GM12878 (cell line): Measurements from ENCODE around the gene BMPR1B. TPM values are rescaled to one million over a fixed set of nuclear protein-coding genes. Genes with fewer than 3 reads are reported as not detected.

Experiments
- ATAC-seq: fragments of 200-7000 bp; cut with Tn5 transposase; 3 replicates; pipeline ENCODE4 v1.9.1; 2020; ENCODE audit warnings: mild to moderate bottlenecking, moderate library complexity
- BruUV-seq: library from RNA; stranded (reverse); fragments of 400-500 nt; replicated peaks from 2 replicates; lab custom pipeline; 2021; lab: Mats Ljungman, UMichigan
- CTCF ChIA-PET: fragments of 300-600 bp; sonication (Branson Sonifier 250); formaldehyde crosslinking; extraction: SDS; loops from one replicate; lab custom pipeline; 2021; ENCODE audit warnings: inconsistent platforms; lab: Yijun Ruan, JAX
- POLR2A ChIA-PET: fragments of 350-600 bp; formaldehyde crosslinking; extraction: SDS; loops from one replicate; lab custom pipeline; 2021; ENCODE audit warnings: inconsistent platforms; lab: Charles Lee
- RAD21 ChIA-PET: fragments of 300-600 bp; sonication (Branson Sonifier 250); formaldehyde crosslinking; loops from one replicate; lab custom pipeline; 2023; ENCODE audit warnings: antibody characterized with exemption; ENCODE audit not compliant: unreplicated experiment; lab: Charles Lee
- SMC1A ChIA-PET: fragments of 300-600 bp; sonication (Branson Sonifier 250); formaldehyde crosslinking; loops from one replicate; lab custom pipeline; 2023; ENCODE audit not compliant: unreplicated experiment, uncharacterized antibody; lab: Charles Lee
- DNase-seq: peaks from one replicate; pipeline ENCODE4 v3.0.0-alpha.2; 2011; ENCODE audit warnings: low read depth, low spot score
- FAIRE-seq: peaks from 3 replicates; lab custom pipeline; 2011; peaks lifted over from hg19 to GRCh38; lab: Jason Lieb, UNC
- H2AFZ ChIP-seq: 2 replicates; pipeline ENCODE4 v1.6.0; 2011; ENCODE audit warnings: low read depth, low read length, control low read depth; ENCODE audit not compliant: control insufficient read depth
- H3K27ac ChIP-seq: 2 replicates; pipeline ENCODE4 v1.5.1; 2011; ENCODE audit warnings: control low read depth; ENCODE audit not compliant: control insufficient read depth, insufficient read depth
- H3K27me3 ChIP-seq, 2 experiments: replicated peaks in 1 of 2; 2 replicates each; pipeline versions ENCODE4 v1.6.0 to v1.6.1; 2011; ENCODE audit warnings: low read length in 1 of 2; ENCODE audit not compliant: control insufficient read depth in 2 of 2, insufficient read depth in 2 of 2
- H3K36me3 ChIP-seq, 2 experiments: 2 replicates each; pipeline ENCODE4 v1.5.1; 2011; ENCODE audit warnings: low read length in 1 of 2; ENCODE audit not compliant: control insufficient read depth in 2 of 2, insufficient read depth in 2 of 2
- H3K4me1 ChIP-seq: 2 replicates; pipeline ENCODE4 v1.6.1; 2011; ENCODE audit warnings: mild to moderate bottlenecking, low read length, moderate library complexity, mixed read lengths; ENCODE audit not compliant: control insufficient read depth, insufficient read depth
- H3K4me2 ChIP-seq: 2 replicates; pipeline ENCODE4 v1.6.0; 2011; ENCODE audit warnings: control low read depth; ENCODE audit not compliant: control insufficient read depth, insufficient read depth
- H3K4me3 ChIP-seq: fragments of 200-600 bp; sonication (generic); 2 replicates; pipeline ENCODE4 v1.5.1; 2016
- H3K79me2 ChIP-seq: 2 replicates; pipeline ENCODE4 v1.6.0; 2011; ENCODE audit warnings: low read length; ENCODE audit not compliant: control insufficient read depth, insufficient read depth
- H3K9ac ChIP-seq: 2 replicates; pipeline ENCODE4 v1.8.0; 2011; ENCODE audit warnings: low read length, control low read depth, mixed read lengths; ENCODE audit not compliant: control insufficient read depth, insufficient read depth
- H3K9me3 ChIP-seq: replicated peaks from 3 replicates; pipeline ENCODE4 v1.5.1; 2011; ENCODE audit warnings: mild to moderate bottlenecking, low read length; ENCODE audit not compliant: control insufficient read depth, insufficient read depth
- H4K20me1 ChIP-seq: 2 replicates; pipeline ENCODE4 v1.6.0; 2011; ENCODE audit not compliant: control insufficient read depth, insufficient read depth
- BCL11A ChIP-seq: IDR thresholded peaks from 2 replicates; pipeline ENCODE4 v1.6.1; 2011; ENCODE audit warnings: low read depth, low read length
- IKZF2 ChIP-seq, 2 experiments: fragments of 450-650 bp; IDR thresholded peaks; 2 replicates each; pipeline ENCODE4 v1.6.1; 2017; ENCODE audit warnings: mild to moderate bottlenecking in 2 of 2, moderate library complexity in 2 of 2
- JUNB ChIP-seq: IDR thresholded peaks from 2 replicates; pipeline ENCODE4 v1.6.1; 2016; ENCODE audit warnings: antibody characterized with exemption, mild to moderate bottlenecking
- NKRF ChIP-seq: fragments of 450-650 bp; conservative IDR thresholded peaks from 2 replicates; pipeline ENCODE4 v1.6.1; 2017; ENCODE audit warnings: mild to moderate bottlenecking, moderate library complexity
- NR2C2 ChIP-seq: IDR thresholded peaks from 2 replicates; pipeline ENCODE4 v1.6.1; 2011; ENCODE audit warnings: borderline replicate concordance, low read depth; ENCODE audit not compliant: control insufficient read depth, insufficient read length
- PAX8 ChIP-seq: fragments of 450-650 bp; IDR thresholded peaks from 2 replicates; pipeline ENCODE4 v1.6.1; 2017; ENCODE audit warnings: mild to moderate bottlenecking, moderate library complexity
- RAD21 ChIP-seq: IDR thresholded peaks from 2 replicates; pipeline ENCODE4 v1.6.1; 2011; ENCODE audit warnings: mild to moderate bottlenecking, low read depth, low read length, moderate library complexity; ENCODE audit not compliant: insufficient read depth
- STAT3 ChIP-seq: IDR thresholded peaks from 2 replicates; pipeline ENCODE4 v1.6.1; 2011; ENCODE audit warnings: low read depth, low read length, improper control_type of control experiment
- ZBTB40 ChIP-seq: fragments of 450-650 bp; IDR thresholded peaks from 2 replicates; pipeline ENCODE4 v1.6.1; 2016; ENCODE audit warnings: mild to moderate bottlenecking, moderate library complexity, borderline replicate concordance
- ZNF384 ChIP-seq: IDR thresholded peaks from 2 replicates; pipeline ENCODE4 v1.6.1; 2012; ENCODE audit warnings: low read depth, mild to moderate bottlenecking, low read length, improper control_type of control experiment, borderline replicate concordance
- WGBS: methylation state at CpG from one replicate; pipeline ENCODE4 v1.1.6; 2016; ENCODE audit warnings: low lambda C conversion rate; ENCODE audit not compliant: insufficient replicate concordance, insufficient coverage; ENCODE audit errors: missing lambda C conversion rate; 5-methylcytosine and 5-hydroxymethylcytosine counted together
- in situ Hi-C: fragments of 300-500 bp; cut with MboI; formaldehyde crosslinking; loops from 9 replicates; pipeline ENCODE4 v1.14.3; 2018; ENCODE audit warnings: mixed read lengths
- intact Hi-C: fragments of 100-400 bp; cut with micrococcal nuclease; formaldehyde crosslinking; loops from one replicate; pipeline ENCODE4 v1.14.2; 2022; ENCODE audit not compliant: unreplicated experiment
- polyA plus RNA-seq, 11 experiments: library from polyadenylated mRNA; depleted of rRNA in 4 of 11; unstranded in 6 of 11; stranded (reverse) in 5 of 11; fragments of >200 nt; fragmentation: Nextera tagmentation in 4 of 11; fragmentation: Illumina TruSeq in 1 of 11; extraction: Ambion mirVana in 4 of 11; extraction: Trizol in 1 of 11; gene quantifications; 1 replicate in 1 of 11; 2 replicates in 10 of 11; pipeline versions ENCODE4 v1.2.1 to v1.2.3, GENCODE V29; 2011 to 2016; ENCODE audit warnings: inconsistent platforms in 2 of 11, missing spikeins in 2 of 11, low read depth in 1 of 11
- total RNA-seq, 4 experiments: library from RNA; depleted of rRNA in 3 of 4; stranded (reverse); fragments of >200 nt in 3 of 4; fragmentation: Illumina TruSeq in 1 of 4; extraction: Trizol in 1 of 4; gene quantifications; 2 replicates each; pipeline versions ENCODE4 v1.2.1 to v1.2.3, GENCODE V29; 2013 to 2021
- TF ChIP-seq, protein P1 (sequence below): IDR thresholded peaks from 2 replicates; pipeline ENCODE4 v1.6.1; 2012; ENCODE audit warnings: low read depth, low read length, improper control_type of control experiment
- TF ChIP-seq, protein P2 (sequence below): fragments of 450-650 bp; IDR thresholded peaks from 2 replicates; pipeline ENCODE4 v1.6.1; 2017; ENCODE audit warnings: mild to moderate bottlenecking, moderate library complexity

Gene BMPR1B
- total and polyA plus RNA-seq, 10 of the 15 experiments (the other 5 are each of a cell fraction or from before 2014, with no cell fraction given), result not detected

DNA sequence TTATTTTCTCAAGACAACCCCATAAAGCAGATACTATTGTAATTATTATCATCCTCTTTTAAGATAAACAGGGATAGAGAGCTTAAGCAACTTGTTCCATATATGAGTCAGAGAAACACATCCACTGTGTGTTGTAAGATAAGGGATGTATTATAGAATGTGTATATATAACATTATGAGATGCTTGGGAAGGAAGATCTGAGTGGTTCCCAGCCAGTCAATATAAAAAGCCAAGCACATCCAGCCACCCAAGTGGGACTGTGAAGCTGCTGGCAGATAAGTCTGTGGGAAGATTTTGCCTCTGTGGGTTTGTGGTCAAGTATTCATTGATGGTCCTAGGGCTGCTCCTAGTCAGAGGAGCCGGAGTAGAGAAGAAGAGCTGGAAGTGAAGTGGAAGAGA lies 16.5 kb upstream of the BMPR1B start (continued):
- TF ChIP-seq STAT3 (no peak), ZBTB40 (no peak), NR2C2 (no peak), RAD21 (no peak)

DNA sequence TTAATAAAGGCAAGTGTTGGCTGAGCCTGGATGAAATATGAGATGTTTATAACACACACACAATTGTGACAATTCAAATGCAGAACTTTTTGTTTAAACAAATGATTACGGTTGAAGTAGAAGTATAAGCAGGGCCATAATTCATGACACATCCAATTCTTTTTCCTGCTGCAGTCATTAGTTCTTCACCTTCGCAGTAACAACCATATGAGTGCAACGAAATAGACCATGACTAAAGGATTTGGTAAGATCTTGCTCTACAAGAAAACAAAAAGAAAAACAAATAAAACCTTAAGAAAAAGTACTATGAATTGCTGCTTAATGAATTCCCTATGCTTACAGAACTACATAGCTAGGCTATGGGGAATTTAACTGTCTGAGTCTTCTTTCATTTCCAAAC lies 13.9 kb upstream of the BMPR1B start:
- POLR2A ChIA-PET, result no interaction called here
- in situ Hi-C loops, result no loop called here
- SMC1A ChIA-PET, result no interaction called here
- RAD21 ChIA-PET, result no interaction called here
- no peak overlapping the region for H3K4me2 ChIP-seq
- no peak overlapping the region for H2AFZ ChIP-seq
- no peak for FAIRE-seq
- CTCF ChIA-PET, result no interaction called here
- DNase-seq, result no peak
- WGBS, result 19% methylated on average over 3 of the region's 3 CpGs
- H3K9ac ChIP-seq, result no peak overlapping the region
- H4K20me1 ChIP-seq, result no peaks in the 10 kb centered on the region
- H3K79me2 ChIP-seq, result no peaks in the 10 kb centered on the region
- no peak overlapping the region for H3K4me3 ChIP-seq
- H3K9me3 ChIP-seq, result no peaks in the 10 kb centered on the region
- H3K27ac ChIP-seq, result no peak overlapping the region
- no peak for ATAC-seq
- H3K27me3 ChIP-seq, result no peaks in the 10 kb centered on the region
- H3K36me3 ChIP-seq, result no peaks in the 10 kb centered on the region
- intact Hi-C loops, result no loop called here
- H3K4me1 ChIP-seq, result no peaks in the 10 kb centered on the region
- no TSS peak for BruUV-seq
- TF ChIP-seq, protein P1, sequence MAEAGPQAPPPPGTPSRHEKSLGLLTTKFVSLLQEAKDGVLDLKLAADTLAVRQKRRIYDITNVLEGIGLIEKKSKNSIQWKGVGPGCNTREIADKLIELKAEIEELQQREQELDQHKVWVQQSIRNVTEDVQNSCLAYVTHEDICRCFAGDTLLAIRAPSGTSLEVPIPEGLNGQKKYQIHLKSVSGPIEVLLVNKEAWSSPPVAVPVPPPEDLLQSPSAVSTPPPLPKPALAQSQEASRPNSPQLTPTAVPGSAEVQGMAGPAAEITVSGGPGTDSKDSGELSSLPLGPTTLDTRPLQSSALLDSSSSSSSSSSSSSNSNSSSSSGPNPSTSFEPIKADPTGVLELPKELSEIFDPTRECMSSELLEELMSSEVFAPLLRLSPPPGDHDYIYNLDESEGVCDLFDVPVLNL, result no peak
- TF ChIP-seq PAX8, result no peak
- TF ChIP-seq, protein P2, sequence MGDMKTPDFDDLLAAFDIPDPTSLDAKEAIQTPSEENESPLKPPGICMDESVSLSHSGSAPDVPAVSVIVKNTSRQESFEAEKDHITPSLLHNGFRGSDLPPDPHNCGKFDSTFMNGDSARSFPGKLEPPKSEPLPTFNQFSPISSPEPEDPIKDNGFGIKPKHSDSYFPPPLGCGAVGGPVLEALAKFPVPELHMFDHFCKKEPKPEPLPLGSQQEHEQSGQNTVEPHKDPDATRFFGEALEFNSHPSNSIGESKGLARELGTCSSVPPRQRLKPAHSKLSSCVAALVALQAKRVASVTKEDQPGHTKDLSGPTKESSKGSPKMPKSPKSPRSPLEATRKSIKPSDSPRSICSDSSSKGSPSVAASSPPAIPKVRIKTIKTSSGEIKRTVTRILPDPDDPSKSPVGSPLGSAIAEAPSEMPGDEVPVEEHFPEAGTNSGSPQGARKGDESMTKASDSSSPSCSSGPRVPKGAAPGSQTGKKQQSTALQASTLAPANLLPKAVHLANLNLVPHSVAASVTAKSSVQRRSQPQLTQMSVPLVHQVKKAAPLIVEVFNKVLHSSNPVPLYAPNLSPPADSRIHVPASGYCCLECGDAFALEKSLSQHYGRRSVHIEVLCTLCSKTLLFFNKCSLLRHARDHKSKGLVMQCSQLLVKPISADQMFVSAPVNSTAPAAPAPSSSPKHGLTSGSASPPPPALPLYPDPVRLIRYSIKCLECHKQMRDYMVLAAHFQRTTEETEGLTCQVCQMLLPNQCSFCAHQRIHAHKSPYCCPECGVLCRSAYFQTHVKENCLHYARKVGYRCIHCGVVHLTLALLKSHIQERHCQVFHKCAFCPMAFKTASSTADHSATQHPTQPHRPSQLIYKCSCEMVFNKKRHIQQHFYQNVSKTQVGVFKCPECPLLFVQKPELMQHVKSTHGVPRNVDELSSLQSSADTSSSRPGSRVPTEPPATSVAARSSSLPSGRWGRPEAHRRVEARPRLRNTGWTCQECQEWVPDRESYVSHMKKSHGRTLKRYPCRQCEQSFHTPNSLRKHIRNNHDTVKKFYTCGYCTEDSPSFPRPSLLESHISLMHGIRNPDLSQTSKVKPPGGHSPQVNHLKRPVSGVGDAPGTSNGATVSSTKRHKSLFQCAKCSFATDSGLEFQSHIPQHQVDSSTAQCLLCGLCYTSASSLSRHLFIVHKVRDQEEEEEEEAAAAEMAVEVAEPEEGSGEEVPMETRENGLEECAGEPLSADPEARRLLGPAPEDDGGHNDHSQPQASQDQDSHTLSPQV, result no peak
- TF ChIP-seq NKRF, result no peak
- TF ChIP-seq ZNF384, result no peak
- TF ChIP-seq BCL11A, result no peak
- no peak for TF ChIP-seq IKZF2 (IDR thresholded peaks at IDR 0.05)
- no peak for TF ChIP-seq JUNB
